ENCODE measurements around the gene CASZ1.

CASZ1 gene

DNA sequence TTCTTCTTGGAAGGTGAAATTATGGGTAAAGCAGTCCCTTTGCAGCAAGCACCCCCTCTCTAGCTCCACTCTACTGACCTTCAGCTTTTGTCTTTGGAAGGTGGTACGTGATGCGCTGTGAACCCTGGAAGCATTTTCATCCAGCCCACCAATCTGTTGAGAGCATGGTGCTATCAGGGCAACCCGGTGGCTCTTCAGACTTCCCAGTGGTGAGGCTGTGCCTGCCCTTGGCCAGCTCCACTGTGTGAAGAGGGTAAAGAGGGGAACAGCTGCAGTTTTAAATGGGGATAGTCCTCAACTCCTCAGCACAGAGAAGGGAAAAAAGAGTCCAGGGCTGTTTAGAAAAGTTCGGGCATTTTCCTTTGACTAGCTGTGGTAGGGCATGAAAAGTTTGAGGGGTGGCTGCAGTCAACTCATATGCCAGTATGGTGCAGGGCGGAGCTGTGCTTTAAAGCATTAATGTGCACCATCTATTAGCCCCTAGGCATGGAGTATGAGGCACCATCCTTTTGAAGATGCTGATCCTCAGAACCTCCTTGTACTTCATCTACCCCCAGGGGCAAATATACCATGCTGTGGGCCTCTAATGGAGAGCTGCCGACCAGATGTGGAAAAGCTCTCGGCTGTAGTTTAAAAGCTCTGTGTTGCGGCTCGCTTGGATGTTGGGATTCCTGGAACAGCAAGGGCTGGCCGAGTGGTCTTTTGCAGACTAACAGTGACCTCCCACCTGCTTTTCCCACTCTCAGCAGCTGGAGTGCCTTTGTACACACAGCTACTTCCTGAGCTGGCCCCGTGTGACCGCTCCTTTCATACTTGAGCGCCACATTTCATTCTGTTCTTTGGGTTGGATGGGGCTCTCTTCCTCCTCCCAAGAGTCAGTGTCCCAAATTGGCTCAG, 198.7 kb downstream of the CASZ1 start:
- DNase-seq = no peak

DNA sequence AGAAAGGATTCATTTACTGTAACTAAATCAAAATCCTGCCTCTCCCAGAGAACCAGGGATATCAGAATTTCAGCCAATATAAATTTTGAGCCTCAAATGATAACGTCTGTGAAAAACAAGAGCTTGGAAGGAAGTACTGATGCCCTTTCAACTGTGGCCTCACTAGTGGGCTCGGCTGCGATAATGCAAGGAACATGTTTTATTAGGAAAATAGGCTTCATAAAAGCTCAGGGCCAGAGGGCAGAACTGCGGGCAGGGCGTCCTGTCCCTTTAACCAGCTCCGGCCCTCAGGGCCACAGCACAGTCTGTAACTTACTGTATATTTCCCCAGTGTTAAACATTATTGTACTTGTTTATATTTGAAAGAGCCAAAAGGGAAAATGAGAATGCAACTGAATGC, 199.7 kb downstream of the CASZ1 start:
- no peak for DNase-seq

DNA sequence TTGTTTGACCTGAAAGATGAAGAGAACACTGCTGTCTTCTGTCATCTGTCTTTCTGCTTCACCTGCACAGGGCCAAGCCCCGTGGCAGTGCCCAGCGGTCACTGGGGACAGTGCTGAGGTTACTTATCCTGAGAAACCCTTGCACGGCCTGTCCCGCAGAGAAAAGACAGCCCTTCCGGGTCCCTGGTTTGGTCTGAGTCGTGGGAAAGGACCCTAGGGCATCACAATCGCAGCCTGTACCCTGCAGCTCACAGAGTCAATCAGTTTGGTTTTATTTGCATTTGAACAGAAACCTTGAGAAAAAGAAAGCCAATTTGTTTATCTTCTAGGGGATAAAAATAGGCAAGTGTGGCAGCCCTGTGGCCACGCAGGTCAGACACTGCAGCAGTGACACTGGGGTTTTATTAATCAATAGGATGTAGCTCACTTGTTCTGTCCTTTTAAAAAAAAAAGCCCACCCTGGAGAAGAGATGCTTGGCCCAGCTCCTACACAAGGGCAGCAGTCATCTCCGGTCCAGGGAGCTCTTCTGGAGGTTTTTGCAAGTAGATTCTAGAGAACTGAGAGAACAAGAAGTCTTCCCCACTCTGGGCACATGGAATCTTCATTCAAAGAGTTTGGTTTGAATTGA, 201.7 kb downstream of the CASZ1 start:
- DNase-seq = no peak

DNA sequence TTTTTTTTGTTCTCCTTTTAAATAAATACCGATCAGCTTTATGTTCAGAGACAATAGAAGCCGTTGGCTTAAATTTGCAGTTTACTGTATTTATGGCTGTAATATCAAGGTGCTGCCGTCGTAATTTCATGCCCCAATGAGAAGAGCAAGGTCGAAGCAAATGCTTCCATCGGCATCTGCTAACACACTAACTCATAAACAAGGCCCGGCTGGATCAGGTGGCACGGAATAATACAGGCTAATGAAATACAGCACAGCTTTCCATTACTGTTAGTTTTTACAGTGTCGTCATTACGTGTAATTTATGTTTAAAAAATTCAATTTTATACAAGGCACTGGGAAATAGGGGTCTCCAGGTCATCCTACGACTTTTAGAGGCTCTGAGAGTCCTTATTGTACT, 202.7 kb downstream of the CASZ1 start:
- DNase-seq = no peak

GRCh38 chr1:10592373-10592772, 204.1 kb downstream of the CASZ1 start:
- DNase-seq = no peak

DNA sequence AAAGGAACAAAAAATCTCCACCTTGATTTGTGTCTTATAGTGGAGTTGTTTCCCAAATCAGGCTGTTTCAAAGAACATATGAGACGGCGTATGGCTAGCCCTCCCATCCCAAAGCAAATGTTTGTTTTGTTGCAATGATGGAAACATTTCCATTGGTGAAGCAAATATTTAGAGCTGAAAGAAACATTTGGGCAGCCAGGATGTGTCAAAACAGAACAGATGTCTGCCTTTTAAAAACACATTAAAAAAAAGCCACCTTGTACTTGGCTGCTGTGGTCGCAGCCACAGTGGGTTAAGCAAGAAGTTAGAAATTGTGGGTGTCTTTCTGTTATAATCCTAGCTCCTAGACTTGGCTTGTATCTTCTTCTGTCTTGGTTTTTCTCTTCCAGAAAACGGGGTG, 205.4 kb downstream of the CASZ1 start:
- no peak for DNase-seq

GRCh38 chr1:10589074-10589473, 207.4 kb downstream of the CASZ1 start:
- no peak for DNase-seq

DNA sequence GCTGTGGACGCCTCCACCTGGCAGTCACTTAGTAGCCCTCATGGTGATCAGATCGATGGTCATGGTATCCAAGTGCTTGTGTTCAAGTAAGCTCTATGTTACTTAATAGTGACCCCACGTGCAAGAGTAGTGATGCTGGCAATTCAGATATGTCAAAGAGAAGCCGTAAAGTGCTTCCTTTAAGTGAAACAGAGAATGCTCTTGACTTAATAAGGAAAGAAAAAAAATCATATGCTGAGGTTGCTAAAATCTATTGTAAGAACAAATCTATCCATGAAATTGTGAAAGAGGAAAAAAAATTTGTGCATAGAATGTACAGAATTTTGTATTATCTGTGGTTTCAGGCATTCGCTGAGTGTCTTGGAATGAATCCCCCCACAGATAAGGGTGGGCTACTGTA, 207.8 kb downstream of the CASZ1 start:
- no peak for DNase-seq

Measured in NCI-H1105 treated with DMSO at 0.1 percent for 48 hours (cell line).